Hematopoietic multipotent progenitor cell treated with erythropoietin and hydrocortisone succinate and interleukin-3 and kit ligand, for 15 days (in vitro differentiated cells): ENCODE results near the gene CTNNBIP1.
"Not testable (repeated sequence)": the region's sequence is repeated elsewhere in the genome, so short reads cannot be mapped to it uniquely, and the experiment has no call there.

Experiments
- DNase-seq: peaks from one replicate; pipeline ENCODE4 v3.0.0-alpha.2; 2015; ENCODE audit warnings: low spot score

The CTNNBIP1 gene

DNA sequence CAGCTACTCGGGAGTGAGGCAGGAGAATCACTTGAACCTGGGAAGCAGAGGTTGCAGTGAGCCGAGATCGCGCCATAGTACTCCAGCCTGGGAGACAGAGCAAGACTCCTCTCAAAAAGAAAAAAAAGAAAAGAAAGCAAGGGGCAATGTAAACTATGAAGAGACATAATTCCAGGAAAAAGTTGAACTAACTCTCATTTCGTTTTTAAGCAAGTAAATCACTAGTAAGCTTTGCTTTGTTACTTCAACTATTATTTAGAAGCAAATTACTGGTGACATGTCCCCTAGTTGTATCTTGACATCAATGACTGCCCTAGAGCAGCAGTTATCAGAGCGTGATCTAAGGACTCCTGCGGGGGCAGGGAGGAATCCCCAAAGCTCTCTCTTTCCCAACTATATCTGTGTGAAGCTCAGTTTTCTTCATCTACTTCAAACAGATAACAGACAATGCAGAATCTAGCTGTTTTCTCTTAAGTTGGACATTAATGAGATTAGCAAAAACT, 105.0 kb downstream of the CTNNBIP1 start:
- DNase-seq: no peak

DNA sequence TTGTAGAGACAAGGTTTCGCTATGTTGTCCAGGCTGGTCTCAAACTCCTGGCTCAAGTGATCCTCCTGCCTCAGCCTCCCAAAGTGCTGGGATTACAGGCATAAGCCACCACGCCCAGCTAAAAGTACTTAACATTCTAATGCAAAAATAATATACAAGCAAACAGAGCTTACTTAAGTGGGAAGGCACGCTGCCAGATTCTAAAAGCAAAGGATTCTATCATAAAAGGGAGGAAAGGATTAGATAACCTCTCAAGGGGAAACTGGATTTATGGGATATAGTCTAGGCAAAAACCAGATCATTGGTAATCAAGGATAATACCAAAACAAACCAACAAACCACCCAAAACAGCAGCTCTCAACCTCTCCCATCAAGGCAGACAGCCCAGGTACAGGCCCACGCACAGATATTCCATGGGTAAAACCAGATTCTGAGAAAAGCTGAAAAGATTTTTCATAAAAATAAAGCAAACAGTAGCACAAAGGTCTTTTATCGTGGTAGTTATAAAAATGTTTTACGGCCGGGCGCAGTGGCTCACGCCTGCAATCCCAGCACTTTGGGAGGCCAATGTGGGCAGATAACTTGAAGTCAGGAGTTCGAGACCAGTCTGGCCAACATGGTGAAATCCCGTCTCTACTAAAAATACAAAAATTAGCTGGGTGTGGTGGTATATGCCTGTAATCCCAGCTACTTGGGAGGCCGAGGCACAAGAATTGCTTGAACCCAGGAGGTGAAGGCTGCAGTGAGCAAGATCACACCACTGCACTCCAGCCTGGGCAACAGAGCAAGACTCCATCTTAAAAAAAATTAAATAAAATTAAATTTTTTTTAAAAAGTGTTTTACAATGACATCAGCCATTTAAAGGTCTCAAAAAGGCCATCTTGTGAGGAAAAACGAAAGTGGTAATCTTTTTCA, 106.8 kb downstream of the CTNNBIP1 start:
- DNase-seq: not testable (repeated sequence)

DNA sequence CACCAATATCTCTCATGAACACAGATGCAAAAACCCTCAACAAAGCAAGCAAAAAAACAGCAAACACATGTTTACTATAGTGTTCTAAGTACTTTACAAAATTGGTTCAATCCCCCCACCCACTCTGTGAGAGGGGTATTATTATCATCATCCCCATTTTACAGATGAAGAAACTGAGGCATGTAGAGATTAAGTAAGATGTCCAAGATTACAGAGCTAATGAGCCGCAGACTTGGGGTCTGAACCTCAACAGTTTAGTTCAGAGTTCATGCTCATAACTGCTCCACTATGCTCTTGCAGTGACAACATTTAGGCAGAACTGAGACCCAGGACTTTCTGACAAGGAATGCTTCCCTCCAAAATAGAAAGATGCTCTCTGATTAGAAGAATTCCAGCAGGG, 108.2 kb downstream of the CTNNBIP1 start:
- DNase-seq: no peak
